IMR-90 (cell line): ENCODE results near the gene ETFRF1. TPM values are rescaled to one million over a fixed set of nuclear protein-coding genes. Genes with fewer than 3 reads are reported as not detected.
A peak's percentile ranks its signal among the peaks of the same experiment; 100 is the strongest.

Source experiments
- ATAC-seq: fragments of 200-7000 bp; cut with Tn5 transposase; 2 replicates; pipeline ENCODE4 v1.9.1; 2020; ENCODE audit warnings: low read depth, mild to moderate bottlenecking, moderate library complexity
- BruUV-seq: library from RNA; stranded (reverse); fragments of 400-500 nt; replicated peaks from 2 replicates; lab custom pipeline; 2021; lab: Mats Ljungman, UMichigan
- CTCF ChIA-PET: fragments of 300-600 bp; formaldehyde crosslinking; extraction: SDS; loops from one replicate; lab custom pipeline; 2021; ENCODE audit warnings: antibody characterized with exemption; lab: Yijun Ruan, JAX
- POLR2A ChIA-PET: fragments of 300-600 bp; sonication (Branson Sonifier 250); formaldehyde crosslinking; loops from one replicate; lab custom pipeline; 2022; ENCODE audit warnings: antibody characterized with exemption; ENCODE audit not compliant: unreplicated experiment; lab: Charles Lee
- DNase-seq: peaks from one replicate; pipeline ENCODE4 v3.0.0; 2013
- H2AFZ ChIP-seq: replicated peaks from 2 replicates; pipeline ENCODE3; 2013; ENCODE audit warnings: low read length, mild to moderate bottlenecking; ENCODE audit not compliant: poor library complexity
- H2AK5ac ChIP-seq: 2 replicates; pipeline ENCODE4 v1.6.1; 2013; ENCODE audit warnings: low read depth, low read length, inconsistent platforms
- H2AK9ac ChIP-seq: replicated peaks from 2 replicates; pipeline ENCODE3; 2013; ENCODE audit warnings: mild to moderate bottlenecking, low read depth, low read length, moderate library complexity; ENCODE audit not compliant: poor library complexity
- H2BK120ac ChIP-seq: 2 replicates; pipeline ENCODE4 v1.6.1; 2013; ENCODE audit warnings: low read depth, low read length, inconsistent platforms
- H2BK15ac ChIP-seq: 3 replicates; pipeline ENCODE4 v1.6.1; 2013; ENCODE audit warnings: low read depth, low read length, inconsistent platforms
- H2BK20ac ChIP-seq: 2 replicates; pipeline ENCODE4 v1.6.1; 2013; ENCODE audit warnings: low read depth, mild to moderate bottlenecking, inconsistent platforms, low read length, moderate library complexity
- H2BK5ac ChIP-seq: 2 replicates; pipeline ENCODE4 v1.6.1; 2013; ENCODE audit warnings: mild to moderate bottlenecking, low read depth, low read length, inconsistent platforms; ENCODE audit not compliant: poor library complexity, severe bottlenecking
- H3K14ac ChIP-seq: replicated peaks from 2 replicates; pipeline ENCODE4 v1.6.1; 2013; ENCODE audit warnings: low read depth, low read length, inconsistent platforms
- H3K18ac ChIP-seq: 2 replicates; pipeline ENCODE4 v1.6.1; 2013; ENCODE audit warnings: low read depth, low read length, control low read depth
- H3K23ac ChIP-seq: 2 replicates; pipeline ENCODE4 v1.6.1; 2013; ENCODE audit warnings: low read depth, low read length, inconsistent platforms
- H3K27ac ChIP-seq: 2 replicates; pipeline ENCODE4 v1.5.1; 2013; ENCODE audit warnings: mild to moderate bottlenecking, control low read depth, low read length; ENCODE audit not compliant: insufficient read depth
- H3K27me3 ChIP-seq: 2 replicates; pipeline ENCODE4 v1.6.1; 2013; ENCODE audit warnings: low read length; ENCODE audit not compliant: control insufficient read depth, insufficient read depth
- H3K36me3 ChIP-seq: 2 replicates; pipeline ENCODE4 v1.6.1; 2013; ENCODE audit warnings: low read length, mixed read lengths; ENCODE audit not compliant: control insufficient read depth, insufficient read depth
- H3K4ac ChIP-seq: 2 replicates; pipeline ENCODE4 v1.6.1; 2013; ENCODE audit warnings: low read depth, low read length, inconsistent platforms
- H3K4me1 ChIP-seq: 2 replicates; pipeline ENCODE4 v1.6.1; 2013; ENCODE audit warnings: low read length, mixed read lengths; ENCODE audit not compliant: control insufficient read depth, insufficient read depth
- H3K4me2 ChIP-seq: 2 replicates; pipeline ENCODE4 v1.6.1; 2013; ENCODE audit warnings: low read depth, mild to moderate bottlenecking, control low read depth, low read length, moderate library complexity
- H3K4me3 ChIP-seq: 2 replicates; pipeline ENCODE4 v1.5.1; 2013; ENCODE audit warnings: low read depth, mild to moderate bottlenecking, control low read depth, low read length, moderate library complexity; ENCODE audit not compliant: insufficient read depth
- H3K56ac ChIP-seq: 2 replicates; pipeline ENCODE4 v1.6.1; 2013; ENCODE audit warnings: low read length, inconsistent platforms; ENCODE audit not compliant: insufficient read depth; ENCODE audit errors: extremely low read depth
- H3K79me1 ChIP-seq, 2 experiments: 2 replicates each; pipeline ENCODE4 v1.6.1; 2013; ENCODE audit warnings: low read length in 2 of 2, inconsistent platforms in 1 of 2, low read depth in 1 of 2
- H3K9ac ChIP-seq: 2 replicates; pipeline ENCODE4 v1.6.1; 2013; ENCODE audit warnings: low read depth, low read length, control low read depth
- H3K9me1 ChIP-seq: 2 replicates; pipeline ENCODE4 v1.6.1; 2013; ENCODE audit warnings: low read length, inconsistent platforms; ENCODE audit not compliant: insufficient read depth
- H3K9me3 ChIP-seq: 2 replicates; pipeline ENCODE4 v1.6.1; 2013; ENCODE audit warnings: low read length; ENCODE audit not compliant: control insufficient read depth, insufficient read depth
- H4K20me1 ChIP-seq: 2 replicates; pipeline ENCODE4 v1.6.1; 2013; ENCODE audit warnings: low read length, inconsistent platforms; ENCODE audit not compliant: insufficient read depth
- H4K5ac ChIP-seq: 2 replicates; pipeline ENCODE4 v1.6.1; 2013; ENCODE audit warnings: mild to moderate bottlenecking, low read depth, low read length, control low read depth
- H4K8ac ChIP-seq, 2 experiments: 2 replicates each; pipeline ENCODE4 v1.6.1; 2013; ENCODE audit warnings: low read depth in 2 of 2, low read length in 2 of 2, control low read depth in 1 of 2, inconsistent platforms in 1 of 2
- H4K91ac ChIP-seq: 2 replicates; pipeline ENCODE4 v1.6.1; 2013; ENCODE audit warnings: low read depth, low read length, inconsistent platforms; ENCODE audit not compliant: insufficient read depth
- BHLHE40 ChIP-seq: fragments of 150-350 bp; IDR thresholded peaks from 2 replicates; pipeline ENCODE4 v1.6.1; 2016; ENCODE audit warnings: mild to moderate bottlenecking, low read depth, low read length
- CEBPB ChIP-seq: IDR thresholded peaks from 2 replicates; pipeline ENCODE4 v1.6.1; 2012; ENCODE audit warnings: low read depth, low read length, improper control_type of control experiment
- FOS ChIP-seq: fragments of 150-350 bp; IDR thresholded peaks from 2 replicates; pipeline ENCODE4 v1.6.1; 2016; ENCODE audit warnings: low read depth, low read length
- MAFK ChIP-seq: IDR thresholded peaks from 2 replicates; pipeline ENCODE4 v1.6.1; 2012; ENCODE audit warnings: low read depth, low read length, improper control_type of control experiment
- MAZ ChIP-seq: IDR thresholded peaks from 2 replicates; pipeline ENCODE4 v1.6.1; 2012; ENCODE audit warnings: low read depth, mild to moderate bottlenecking, low read length, improper control_type of control experiment, moderate library complexity, borderline replicate concordance
- MXI1 ChIP-seq: IDR thresholded peaks from 2 replicates; pipeline ENCODE4 v1.6.1; 2012; ENCODE audit warnings: low read depth, mild to moderate bottlenecking, low read length, moderate library complexity, borderline replicate concordance
- NFE2L2 ChIP-seq: fragments of 150-350 bp; IDR thresholded peaks from 2 replicates; pipeline ENCODE4 v1.6.1; 2016; ENCODE audit warnings: low read depth, mild to moderate bottlenecking, low read length
- POLR2A ChIP-seq: IDR thresholded peaks from 2 replicates; pipeline ENCODE4 v1.6.1; 2012; ENCODE audit warnings: mild to moderate bottlenecking, low read depth, low read length
- RAD21 ChIP-seq: IDR thresholded peaks from 2 replicates; pipeline ENCODE4 v1.6.1; 2012; ENCODE audit warnings: low read length, improper control_type of control experiment
- RCOR1 ChIP-seq: IDR thresholded peaks from 2 replicates; pipeline ENCODE4 v1.6.1; 2012; ENCODE audit warnings: mild to moderate bottlenecking, low read length, improper control_type of control experiment; ENCODE audit not compliant: insufficient replicate concordance
- RFX5 ChIP-seq: IDR thresholded peaks from 2 replicates; pipeline ENCODE4 v1.8.0; 2012; ENCODE audit warnings: low read depth, mild to moderate bottlenecking, low read length, moderate library complexity
- SMC3 ChIP-seq: fragments of 150-350 bp; IDR thresholded peaks from 2 replicates; pipeline ENCODE4 v1.6.1; 2016; ENCODE audit warnings: low read depth, mild to moderate bottlenecking, antibody characterized with exemption, low read length, moderate library complexity
- WGBS, 2 experiments: methylation state at CpG; one replicate each; pipeline versions ENCODE4 v1.1.5 to v1.1.7; 2013; ENCODE audit warnings: missing lambda C conversion rate in 2 of 2; ENCODE audit not compliant: insufficient read length in 1 of 2; ENCODE audit errors: extremely low coverage in 2 of 2; 5-methylcytosine and 5-hydroxymethylcytosine counted together
- dilution Hi-C: fragments of 300-500 bp; cut with HindIII; formaldehyde crosslinking; loops from one replicate; pipeline ENCODE4 v1.14.3; 2018; ENCODE audit warnings: low sequenced_read_pairs; ENCODE audit not compliant: unreplicated experiment
- in situ Hi-C: fragments of 300-500 bp; cut with MboI; formaldehyde crosslinking; loops from 3 replicates; pipeline ENCODE4 v1.14.3; 2019; ENCODE audit warnings: low sequenced_read_pairs, inconsistent platforms, mixed read lengths
- intact Hi-C: fragments of 100-400 bp; cut with micrococcal nuclease; formaldehyde crosslinking; loops from 2 replicates; pipeline ENCODE4 v1.10.0; 2022
- polyA plus RNA-seq, 3 experiments: library from polyadenylated mRNA; depleted of rRNA; stranded (reverse); fragments of >200 nt; gene quantifications; 2 replicates each; pipeline ENCODE4 v1.2.3, GENCODE V29; 2012; ENCODE audit warnings: low replicate concordance in 1 of 3
- total RNA-seq: library from RNA; depleted of rRNA; stranded (reverse); fragments of >200 nt; gene quantifications from 2 replicates; pipeline ENCODE4 v1.2.3, GENCODE V29; 2012
- TF ChIP-seq, protein P1 (sequence below): conservative IDR thresholded peaks from 2 replicates; pipeline ENCODE4 v1.5.1; 2012; ENCODE audit warnings: mild to moderate bottlenecking, low read depth, low read length, improper control_type of control experiment
- TF ChIP-seq, protein P2 (sequence below): fragments of 150-350 bp; IDR thresholded peaks from 2 replicates; pipeline ENCODE4 v1.6.1; 2016; ENCODE audit warnings: low read depth, mild to moderate bottlenecking, low read length, moderate library complexity, borderline replicate concordance
- TF ChIP-seq, protein P3 (sequence below): fragments of 150-350 bp; IDR thresholded peaks from 2 replicates; pipeline ENCODE4 v1.6.1; 2017; ENCODE audit warnings: mild to moderate bottlenecking, antibody characterized with exemption, low read length, low read depth

Gene ETFRF1
- total and polyA plus RNA-seq, 2 of the 4 experiments (the other 2 are of a cell fraction) = 8.6 to 14.4 TPM

DNA sequence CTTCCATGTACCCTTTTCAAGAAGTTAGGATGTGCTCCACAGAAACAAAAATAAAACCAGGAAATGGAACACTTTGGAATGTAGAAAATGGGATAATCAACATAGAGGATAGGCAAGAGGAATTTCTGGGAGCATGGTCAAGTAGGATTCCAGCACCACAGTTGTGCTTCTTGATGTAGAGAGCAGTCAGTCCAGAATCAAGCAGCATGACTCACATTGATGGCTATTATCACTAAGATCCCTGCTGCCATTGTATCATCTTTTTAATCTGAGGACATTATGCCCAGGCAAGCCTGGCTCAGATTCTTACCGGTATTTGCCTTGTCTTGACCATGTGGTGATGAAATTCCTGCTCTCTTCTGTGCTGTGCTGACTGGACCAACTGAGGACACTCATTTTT lies 5.7 kb downstream of the ETFRF1 start:
- no peak overlapping the region for H3K9ac ChIP-seq
- in situ Hi-C loops = no loop called here
- TF ChIP-seq RFX5 = no peak
- no peak for TF ChIP-seq POLR2A
- TF ChIP-seq MXI1 = no peak
- no peak for TF ChIP-seq MAZ
- no peak for TF ChIP-seq SMC3
- no peak for TF ChIP-seq MAFK
- TF ChIP-seq, protein P1, sequence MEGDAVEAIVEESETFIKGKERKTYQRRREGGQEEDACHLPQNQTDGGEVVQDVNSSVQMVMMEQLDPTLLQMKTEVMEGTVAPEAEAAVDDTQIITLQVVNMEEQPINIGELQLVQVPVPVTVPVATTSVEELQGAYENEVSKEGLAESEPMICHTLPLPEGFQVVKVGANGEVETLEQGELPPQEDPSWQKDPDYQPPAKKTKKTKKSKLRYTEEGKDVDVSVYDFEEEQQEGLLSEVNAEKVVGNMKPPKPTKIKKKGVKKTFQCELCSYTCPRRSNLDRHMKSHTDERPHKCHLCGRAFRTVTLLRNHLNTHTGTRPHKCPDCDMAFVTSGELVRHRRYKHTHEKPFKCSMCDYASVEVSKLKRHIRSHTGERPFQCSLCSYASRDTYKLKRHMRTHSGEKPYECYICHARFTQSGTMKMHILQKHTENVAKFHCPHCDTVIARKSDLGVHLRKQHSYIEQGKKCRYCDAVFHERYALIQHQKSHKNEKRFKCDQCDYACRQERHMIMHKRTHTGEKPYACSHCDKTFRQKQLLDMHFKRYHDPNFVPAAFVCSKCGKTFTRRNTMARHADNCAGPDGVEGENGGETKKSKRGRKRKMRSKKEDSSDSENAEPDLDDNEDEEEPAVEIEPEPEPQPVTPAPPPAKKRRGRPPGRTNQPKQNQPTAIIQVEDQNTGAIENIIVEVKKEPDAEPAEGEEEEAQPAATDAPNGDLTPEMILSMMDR = no peak
- no peak for TF ChIP-seq CEBPB
- no peak for TF ChIP-seq BHLHE40
- TF ChIP-seq RAD21 = no peak
- TF ChIP-seq, protein P2, sequence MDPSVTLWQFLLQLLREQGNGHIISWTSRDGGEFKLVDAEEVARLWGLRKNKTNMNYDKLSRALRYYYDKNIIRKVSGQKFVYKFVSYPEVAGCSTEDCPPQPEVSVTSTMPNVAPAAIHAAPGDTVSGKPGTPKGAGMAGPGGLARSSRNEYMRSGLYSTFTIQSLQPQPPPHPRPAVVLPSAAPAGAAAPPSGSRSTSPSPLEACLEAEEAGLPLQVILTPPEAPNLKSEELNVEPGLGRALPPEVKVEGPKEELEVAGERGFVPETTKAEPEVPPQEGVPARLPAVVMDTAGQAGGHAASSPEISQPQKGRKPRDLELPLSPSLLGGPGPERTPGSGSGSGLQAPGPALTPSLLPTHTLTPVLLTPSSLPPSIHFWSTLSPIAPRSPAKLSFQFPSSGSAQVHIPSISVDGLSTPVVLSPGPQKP = no peak
- no peak for TF ChIP-seq RCOR1
- TF ChIP-seq NFE2L2 = no peak
- TF ChIP-seq FOS = no peak
- TF ChIP-seq, protein P3, sequence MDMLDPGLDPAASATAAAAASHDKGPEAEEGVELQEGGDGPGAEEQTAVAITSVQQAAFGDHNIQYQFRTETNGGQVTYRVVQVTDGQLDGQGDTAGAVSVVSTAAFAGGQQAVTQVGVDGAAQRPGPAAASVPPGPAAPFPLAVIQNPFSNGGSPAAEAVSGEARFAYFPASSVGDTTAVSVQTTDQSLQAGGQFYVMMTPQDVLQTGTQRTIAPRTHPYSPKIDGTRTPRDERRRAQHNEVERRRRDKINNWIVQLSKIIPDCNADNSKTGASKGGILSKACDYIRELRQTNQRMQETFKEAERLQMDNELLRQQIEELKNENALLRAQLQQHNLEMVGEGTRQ = no peak
- DNase-seq = peak; percentile 77
- POLR2A ChIA-PET = no interaction called here
- no peak overlapping the region for H2AK9ac ChIP-seq
- no peaks in the 10 kb centered on the region for H4K20me1 ChIP-seq
- no peak overlapping the region for H3K56ac ChIP-seq
- peak overlapping the region; percentile 35; the same call in 1 of the 2 replicates for H3K23ac ChIP-seq
- H2AK5ac ChIP-seq = peak overlapping the region; percentile 40; the same call in 1 of the 2 replicates
- no peak overlapping the region for H3K4me3 ChIP-seq
- no peak overlapping the region; the same call in 1 of the 2 replicates for H4K5ac ChIP-seq
- peak; percentile 82 for ATAC-seq
- peaks cover 12% of the 10 kb centered on the region for H3K9me1 ChIP-seq
- no peaks in the 10 kb centered on the region for H3K27me3 ChIP-seq
- H3K4me2 ChIP-seq = no peak overlapping the region
- intact Hi-C loops = no loop called here
- peak overlapping the region; percentile 18; the same call in 1 of the 2 replicates for H3K4ac ChIP-seq
- WGBS, 2 experiments = no CpG with 5 or more reads among the region's 1 CpG
- peak overlapping the region; percentile 53; the same call in 1 of the 2 replicates for H3K27ac ChIP-seq
- peaks cover 11 to 47% of the 10 kb centered on the region in 2 experiments for H3K79me1 ChIP-seq
- BruUV-seq = no TSS peak
- H4K91ac ChIP-seq = peak overlapping the region; percentile 4; the same call in 1 of the 2 replicates
- dilution Hi-C loops = no loop called here
- H2BK15ac ChIP-seq = no peak overlapping the region; the same call in 2 of the 3 replicates
- H2BK20ac ChIP-seq = no peak overlapping the region
- CTCF ChIA-PET = no interaction called here
- peaks cover 5% of the 10 kb centered on the region for H3K36me3 ChIP-seq
- peak overlapping the region in 1 of 2 experiments; percentile 68; a peak in 1 of 4 replicates for H4K8ac ChIP-seq
- peak overlapping the region; percentile 75 for H2BK5ac ChIP-seq
- no peak overlapping the region for H2AFZ ChIP-seq
- H3K14ac ChIP-seq = peak overlapping the region; percentile 54; the same call in 1 of the 2 replicates
- peak overlapping the region; percentile 47 for H3K18ac ChIP-seq
- peaks cover 10% of the 10 kb centered on the region; the same call in 1 of the 2 replicates for H3K4me1 ChIP-seq
- H2BK120ac ChIP-seq = no peak overlapping the region
- H3K9me3 ChIP-seq = no peaks in the 10 kb centered on the region
